ENCODE measurements around the gene RTL10. TPM values are rescaled to one million over a fixed set of nuclear protein-coding genes. Genes with fewer than 3 reads are reported as not detected.
"Not testable (repeated sequence)": the region's sequence is repeated elsewhere in the genome, so short reads cannot be mapped to it uniquely, and the experiment has no call there.

RTL10 gene
- total RNA-seq, 1 donor from 2014 or later = 16.7 TPM

DNA sequence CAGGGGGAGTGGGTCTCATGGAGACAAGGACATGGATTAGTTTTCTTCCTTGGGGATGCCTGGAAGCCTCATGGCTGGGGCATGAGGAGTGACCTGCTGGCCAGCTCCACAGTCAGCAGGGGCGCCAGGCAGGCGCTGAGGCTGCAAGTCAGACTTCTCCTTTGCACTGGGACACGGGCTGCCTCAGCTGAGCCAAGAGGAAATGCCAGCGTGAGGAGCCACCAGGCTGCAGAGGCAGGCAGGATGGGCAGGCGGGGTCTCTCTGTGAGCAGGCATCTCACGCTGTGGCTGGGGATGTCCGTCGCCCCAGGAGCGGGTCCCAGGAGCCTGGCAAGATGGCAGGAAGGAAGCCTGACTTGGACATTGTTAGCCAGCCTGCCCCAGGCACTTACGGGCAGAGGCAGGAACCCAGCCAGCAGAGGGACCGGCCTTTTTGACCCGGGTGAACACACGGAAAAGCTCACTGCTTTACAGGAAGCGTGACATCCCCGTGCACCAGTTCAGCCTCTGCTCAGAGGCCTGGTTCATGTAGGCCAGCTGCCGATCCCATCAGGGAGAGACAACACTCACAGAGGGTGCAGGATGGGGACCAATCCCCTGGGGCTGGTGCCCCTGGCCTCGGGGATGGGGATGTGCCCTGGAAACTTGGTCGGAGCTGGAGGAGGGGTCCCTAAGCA, 10.2 kb downstream of the RTL10 start:
- intact Hi-C loops (cut with micrococcal nuclease) = no loop called here

DNA sequence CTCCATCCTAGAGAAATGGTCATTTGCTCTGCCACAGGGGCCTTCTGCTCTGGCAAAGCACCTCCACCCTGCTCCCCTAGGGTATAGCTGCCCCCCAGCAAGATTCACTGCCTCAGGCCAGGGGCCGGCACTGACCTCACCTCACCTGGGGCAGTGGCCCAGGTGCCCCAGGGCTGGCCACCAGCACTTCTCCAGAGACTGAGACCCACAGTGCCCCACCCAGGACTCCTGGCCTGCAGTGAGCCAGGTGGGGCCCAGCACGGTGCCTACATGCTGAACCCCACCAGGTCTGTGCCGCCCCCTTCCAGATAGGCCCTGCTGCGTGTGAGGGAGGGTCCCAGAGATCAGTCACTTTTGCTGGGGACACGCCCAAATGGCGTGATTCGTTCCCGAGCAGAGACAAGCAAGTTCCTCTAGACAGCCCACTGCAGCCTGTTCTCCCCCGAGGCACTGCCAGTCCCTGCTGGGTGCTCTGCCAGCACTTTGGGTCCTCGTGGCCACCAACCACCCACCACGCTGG, 10.8 kb downstream of the RTL10 start:
- intact Hi-C loops (cut with micrococcal nuclease) = no loop called here

DNA sequence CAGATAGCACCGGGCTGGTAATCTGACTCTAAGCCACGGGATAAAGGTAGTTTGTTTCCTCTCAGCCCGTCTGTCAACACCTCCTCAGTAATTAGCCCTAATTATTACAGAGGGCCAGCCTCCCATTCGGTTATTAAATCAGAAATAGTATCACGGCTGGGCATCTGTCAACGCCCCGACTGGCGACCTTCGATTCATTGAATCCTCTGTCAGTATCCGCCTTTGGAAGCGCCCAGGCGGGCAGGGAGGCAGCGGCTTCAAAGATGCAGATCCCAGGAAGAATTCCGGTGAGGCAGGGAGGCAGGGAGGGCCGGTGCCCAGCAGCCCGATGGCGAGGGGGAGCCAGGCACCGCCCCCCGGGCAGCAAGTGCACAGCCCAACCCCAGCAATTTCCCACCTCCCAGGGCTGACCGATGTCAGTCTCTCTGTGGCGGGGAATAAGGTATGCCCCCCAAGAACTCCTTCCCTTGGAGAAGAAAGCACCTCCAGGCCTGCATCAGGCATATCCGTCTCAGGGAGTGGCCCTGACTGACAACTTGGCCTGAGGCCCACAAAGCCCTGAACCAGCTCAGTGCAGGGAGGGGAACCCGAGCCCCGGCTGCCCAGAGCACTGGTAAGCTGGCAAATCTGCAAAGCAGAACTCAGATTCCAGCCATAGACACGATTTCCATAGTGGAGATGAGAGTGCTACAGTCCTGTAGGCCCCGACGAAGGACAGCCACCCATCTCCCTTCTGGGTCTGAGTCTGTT, 11.4 kb downstream of the RTL10 start:
- intact Hi-C loops (cut with micrococcal nuclease) = no loop called here

DNA sequence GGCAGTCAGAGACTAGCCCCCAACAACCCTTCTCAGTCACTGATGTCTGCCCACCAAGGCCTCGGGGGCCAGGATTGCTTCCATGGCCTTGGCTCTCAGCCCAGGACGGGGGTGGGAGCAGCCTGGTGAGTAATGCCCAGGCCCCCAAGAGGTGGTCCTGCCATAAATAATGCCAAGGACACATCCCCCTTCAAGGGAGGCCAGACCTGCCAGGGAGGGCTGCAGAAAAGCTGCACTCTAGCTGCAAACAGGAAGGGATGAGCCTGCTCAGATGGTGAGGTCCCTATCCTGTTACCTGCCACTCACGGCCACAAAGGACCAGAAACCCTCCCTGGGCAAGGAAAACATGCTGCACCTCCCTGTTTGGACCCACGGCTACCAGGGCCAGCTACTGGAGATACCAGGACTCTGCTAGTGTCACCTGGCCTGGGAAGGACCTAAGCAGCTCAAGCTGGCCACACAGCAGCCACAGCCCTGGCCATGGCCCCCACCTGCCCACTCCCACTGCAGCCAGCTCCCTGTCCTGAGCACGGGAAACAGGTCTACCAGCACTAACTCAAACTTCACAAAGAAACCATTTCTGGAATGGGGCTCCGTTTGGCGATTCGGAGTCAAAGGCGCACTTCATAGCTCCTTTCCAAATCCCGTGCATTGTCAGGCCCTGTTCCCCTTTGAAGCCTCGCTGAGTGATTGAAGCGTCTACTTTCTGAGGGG, 12.1 kb downstream of the RTL10 start:
- intact Hi-C loops (cut with micrococcal nuclease) = no loop called here

DNA sequence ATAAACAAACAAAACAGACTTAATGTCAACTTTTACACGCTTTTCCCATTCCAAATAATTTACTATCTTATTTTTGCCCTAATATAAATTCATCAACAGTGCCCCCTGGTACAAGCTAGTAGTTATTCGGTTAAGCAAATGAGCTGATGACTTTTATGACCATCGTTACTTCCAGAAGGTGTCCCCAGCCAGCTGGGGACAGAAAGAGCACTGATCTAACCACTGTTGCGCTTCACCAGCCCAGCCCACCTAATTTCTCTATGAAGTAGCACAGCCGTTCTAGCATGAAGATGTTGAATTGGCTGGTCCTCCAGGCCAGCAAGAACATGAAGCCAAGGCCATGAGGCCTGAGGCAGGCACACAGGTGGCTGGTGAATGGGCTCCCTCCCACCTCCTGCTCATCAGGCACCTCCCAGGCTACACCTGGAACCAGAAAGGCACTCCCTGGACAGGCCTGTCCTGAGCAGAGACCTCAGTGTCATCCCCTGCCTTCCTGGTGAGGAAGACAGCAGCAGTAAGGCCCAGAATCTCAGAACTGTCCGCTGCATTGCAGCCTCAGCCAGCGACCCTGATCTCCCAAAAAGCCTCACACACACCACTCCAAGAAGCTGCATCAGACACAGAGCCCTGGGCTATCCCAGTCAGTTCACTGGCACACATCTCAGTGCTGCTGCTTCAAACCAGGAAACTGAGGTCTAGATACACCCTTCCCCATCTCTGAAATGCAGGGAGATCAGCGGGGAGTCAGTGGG, 12.9 kb downstream of the RTL10 start:
- intact Hi-C loops (cut with micrococcal nuclease) = no loop called here

DNA sequence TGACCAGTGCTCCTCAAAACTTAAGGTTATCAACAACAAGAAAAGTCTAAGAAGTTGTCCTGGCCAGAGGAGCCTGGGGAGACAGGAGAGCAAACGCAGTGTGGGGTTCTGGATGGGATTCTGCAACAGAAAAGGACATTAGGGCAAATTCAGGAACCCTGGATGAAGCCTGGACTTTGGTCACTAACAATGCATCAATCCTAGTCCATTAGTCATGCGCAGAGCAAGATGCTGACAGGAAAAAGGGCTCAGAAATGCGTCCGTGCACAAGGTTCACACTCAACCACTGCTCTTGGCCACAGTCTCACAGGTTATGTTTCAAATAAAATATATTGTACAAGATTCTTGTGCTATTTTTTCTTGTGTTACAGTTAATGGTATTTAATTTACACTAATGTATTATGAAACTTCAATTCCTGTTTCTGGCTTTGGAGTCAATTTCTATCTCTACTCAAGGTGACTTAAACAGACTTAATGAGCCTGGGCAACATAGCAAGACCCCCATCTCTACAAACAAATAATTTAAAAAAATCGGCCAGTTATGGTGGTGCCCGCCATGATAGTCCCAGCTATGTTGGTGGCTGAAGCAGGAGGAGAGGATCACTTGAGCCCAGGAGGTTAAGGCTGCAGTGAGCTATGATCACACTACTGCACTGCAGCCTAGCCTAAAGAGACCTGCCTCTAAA, 13.6 kb downstream of the RTL10 start:
- intact Hi-C loops (cut with micrococcal nuclease) = no loop called here

DNA sequence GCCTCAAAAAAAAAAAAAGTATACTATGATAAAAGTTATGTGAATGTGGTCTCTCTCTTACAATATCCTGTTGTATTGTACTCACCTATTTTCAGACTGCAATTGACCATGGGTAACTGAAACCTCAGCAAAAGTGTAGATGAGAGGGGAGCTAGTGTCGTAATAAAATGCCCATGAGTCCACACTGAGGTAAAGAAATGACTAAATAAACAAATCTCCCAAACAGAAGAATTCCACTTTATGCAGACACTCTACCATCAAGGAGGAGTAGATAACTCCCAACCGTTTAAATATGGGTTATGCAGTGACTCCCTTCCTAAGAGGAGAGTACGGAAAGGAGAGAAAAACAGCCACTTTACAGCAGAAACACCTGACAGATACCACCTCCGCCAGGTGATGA, 14.6 kb downstream of the RTL10 start:
- intact Hi-C loops (cut with micrococcal nuclease) = no loop called here

DNA sequence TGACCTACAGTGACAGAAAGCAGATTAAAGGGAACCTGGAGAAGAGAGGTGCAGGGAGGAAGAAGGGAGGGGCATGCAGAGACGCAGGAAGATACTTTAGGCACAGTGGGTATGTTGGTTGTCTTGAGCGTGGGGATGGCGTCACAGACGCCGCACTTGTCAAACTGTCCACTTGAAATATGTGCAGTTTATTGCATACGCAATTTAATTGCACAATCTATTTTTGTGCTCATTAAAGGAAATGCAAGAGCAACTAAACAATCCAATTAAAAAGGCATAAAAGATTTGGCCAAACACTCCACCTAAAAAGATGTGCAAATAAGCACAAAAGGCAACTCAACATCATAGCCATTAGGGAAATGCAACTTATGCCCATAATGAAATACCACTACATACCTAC, 16.8 kb downstream of the RTL10 start:
- intact Hi-C loops (cut with micrococcal nuclease) = no loop called here

DNA sequence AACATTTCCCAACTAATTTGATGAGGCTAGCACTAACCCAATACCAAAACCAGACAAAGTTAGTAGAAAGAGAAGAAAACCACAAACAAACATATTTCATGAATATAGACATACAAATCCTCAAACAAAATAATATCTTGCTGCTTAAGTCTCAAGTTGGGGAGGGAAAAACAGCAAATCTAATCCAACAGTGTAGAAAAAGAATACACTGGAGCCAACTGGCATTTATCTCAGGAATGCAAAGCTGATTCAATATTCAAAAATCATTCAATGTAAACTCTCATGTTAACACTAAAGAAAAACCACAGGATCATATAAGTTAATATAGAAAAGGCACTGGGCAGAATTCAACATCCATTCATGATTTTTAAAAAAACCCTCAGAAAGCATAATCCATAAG, 18.2 kb downstream of the RTL10 start:
- intact Hi-C loops (cut with micrococcal nuclease) = no loop called here

DNA sequence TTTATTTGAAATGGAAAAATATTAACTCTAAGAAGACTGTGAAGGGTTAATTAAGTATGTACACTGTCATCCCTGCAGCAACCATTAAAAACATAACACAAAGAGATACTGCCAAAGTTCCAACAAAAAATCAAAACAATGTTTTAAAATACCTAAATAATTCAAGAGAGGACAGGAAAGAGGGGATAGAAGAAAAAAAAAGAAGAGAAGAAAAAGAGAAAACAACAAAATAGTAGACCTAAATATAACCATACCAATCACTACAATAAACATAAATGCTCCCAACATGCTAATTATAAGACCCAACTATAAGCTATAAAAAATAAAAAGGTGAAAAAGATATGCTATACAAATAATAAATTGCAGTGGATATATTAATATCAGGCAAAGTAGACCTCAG, 20.1 kb downstream of the RTL10 start:
- intact Hi-C loops (cut with micrococcal nuclease) = no loop called here

DNA sequence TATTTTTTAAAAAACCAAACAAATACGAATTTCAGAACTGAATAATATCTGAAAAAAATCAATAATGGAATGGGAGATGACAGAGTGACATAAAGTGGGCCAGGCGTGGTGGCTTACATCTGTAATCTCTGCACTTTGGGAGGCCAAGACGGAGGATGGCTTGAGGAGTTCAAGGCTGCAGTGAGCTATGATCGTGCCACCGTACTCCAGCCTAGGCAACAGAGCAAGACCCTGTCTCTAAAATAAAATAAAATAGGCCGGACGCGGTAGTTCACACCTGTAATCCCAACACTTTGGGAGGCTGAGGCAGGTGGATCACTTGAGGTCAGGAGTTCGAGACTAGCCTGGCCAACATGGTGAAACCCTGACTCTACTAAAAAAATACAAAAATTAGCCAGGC, 21.3 kb downstream of the RTL10 start:
- intact Hi-C loops (cut with micrococcal nuclease) = not testable (repeated sequence)

DNA sequence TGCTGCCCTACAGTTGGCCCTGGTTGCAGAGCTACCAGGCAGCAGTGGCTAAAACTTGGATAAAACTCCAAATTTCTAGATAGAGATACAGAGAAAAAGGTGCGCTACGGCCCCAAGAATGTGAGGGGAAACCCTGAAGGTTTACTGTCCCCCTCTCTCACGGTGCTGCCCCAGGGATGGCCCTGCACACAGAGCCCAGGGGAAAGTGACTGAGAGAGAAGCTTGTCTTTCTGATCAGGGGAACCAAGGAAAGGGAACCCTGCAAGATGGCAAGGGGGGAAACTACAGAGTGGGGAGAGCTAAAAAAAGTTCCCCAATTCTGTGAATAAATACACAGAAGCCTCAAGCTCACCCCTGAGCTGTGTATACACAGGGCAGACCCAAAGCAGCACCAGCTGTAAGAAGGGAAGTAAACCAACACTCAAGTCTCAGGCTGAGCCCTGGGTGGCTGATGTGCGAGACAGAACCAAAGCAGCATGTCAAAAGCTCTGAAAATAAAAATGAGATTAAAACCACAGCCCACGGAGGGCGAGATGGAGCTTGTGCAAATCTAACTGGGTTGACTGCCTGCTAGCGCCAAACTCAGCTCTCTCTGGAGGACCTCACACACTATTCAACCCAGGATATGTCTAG, 22.1 kb downstream of the RTL10 start:
- intact Hi-C loops (cut with micrococcal nuclease) = no loop called here

DNA sequence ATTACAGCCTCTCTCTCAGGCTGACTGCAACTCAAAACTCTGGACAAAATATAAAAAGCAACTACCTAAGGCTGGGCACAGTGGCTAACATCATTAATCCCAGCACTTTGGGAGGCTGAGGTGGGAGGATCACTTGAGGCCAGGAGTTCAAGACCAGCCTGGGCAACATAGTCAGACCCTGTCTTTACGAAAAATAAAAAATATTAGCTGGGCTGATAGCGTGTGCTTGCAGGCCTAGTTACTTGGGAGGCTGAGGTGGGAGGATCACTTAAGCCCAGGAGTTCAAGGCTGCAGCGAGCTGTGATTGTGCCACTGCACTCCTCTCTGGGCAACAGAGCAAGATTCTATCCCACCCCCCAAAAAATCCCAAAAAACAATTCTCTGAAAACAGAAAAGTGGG, 22.7 kb downstream of the RTL10 start:
- intact Hi-C loops (cut with micrococcal nuclease) = loop anchor here (1.0 kb wide), 1 partner anchor 42 kb away; no protein-coding TSS in a partner anchor

DNA sequence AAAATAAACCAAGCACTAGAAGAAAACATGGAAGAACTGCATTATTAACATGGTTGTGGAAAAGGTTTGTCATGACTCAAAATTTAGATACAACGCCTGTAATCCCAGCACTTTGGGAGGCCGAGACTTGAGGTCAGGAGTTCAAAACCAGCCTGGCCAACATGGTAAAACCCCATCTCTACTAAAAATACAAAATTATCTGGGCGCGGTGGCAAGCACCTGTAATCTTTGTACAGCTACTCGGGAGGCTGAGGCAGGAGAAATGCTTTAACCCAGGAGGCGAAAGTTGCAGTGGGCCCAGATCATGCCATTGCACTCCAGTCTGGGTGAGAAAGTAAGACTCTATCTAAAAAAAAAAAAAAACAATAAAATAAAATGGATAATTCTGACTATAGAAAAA, 23.7 kb downstream of the RTL10 start:
- intact Hi-C loops (cut with micrococcal nuclease) = loop anchor here (1.0 kb wide), 1 partner anchor 41 kb away; no protein-coding TSS in a partner anchor

DNA sequence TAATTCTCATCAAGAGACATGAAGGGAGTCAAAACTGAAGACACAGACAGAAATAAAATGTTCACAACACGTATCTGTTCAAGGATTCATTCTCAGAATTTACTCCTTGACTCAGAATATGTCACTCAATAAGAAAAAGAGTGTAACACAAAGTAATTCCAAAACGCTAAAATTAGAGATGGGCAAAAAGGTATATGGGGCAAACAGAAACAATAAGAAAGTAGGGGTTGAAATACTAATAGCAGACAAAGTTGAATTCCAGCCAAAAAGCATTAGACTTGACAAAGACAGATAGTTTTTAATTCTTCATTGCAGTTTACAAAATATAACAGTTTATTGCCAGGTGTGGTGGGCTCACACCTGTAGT, 26.7 kb downstream of the RTL10 start:
- intact Hi-C loops (cut with micrococcal nuclease) = no loop called here

DNA sequence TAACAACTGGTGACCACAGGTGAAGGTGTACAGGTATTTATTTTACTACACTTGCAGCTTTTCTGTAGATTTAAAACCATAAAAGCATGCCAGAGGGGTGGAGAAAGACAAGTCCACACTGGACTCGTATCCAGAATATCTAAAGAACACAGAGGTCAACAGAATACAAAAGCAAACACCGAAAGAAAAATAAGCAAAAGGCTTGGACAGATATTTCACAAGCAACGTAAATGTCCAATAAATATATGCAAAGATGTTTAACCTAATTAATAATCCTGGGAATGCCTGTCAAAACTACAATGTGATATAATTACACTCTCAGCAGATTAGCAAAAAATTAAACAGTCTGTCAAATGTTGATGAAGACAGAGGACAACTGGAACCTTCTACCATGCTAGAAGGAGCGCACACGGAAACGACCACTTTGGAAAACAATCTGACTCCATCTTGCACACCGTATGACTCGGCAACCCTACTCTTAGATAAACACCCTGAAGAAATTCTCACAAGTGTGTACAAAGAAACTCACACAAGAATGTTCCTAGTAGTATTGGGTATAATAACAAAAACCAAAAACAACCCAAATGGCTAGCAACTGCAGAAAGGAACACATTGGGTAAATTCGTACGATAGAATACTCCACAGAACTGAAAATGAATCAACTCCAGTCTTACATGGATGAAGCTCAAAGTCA, 27.2 kb downstream of the RTL10 start:
- intact Hi-C loops (cut with micrococcal nuclease) = no loop called here

DNA sequence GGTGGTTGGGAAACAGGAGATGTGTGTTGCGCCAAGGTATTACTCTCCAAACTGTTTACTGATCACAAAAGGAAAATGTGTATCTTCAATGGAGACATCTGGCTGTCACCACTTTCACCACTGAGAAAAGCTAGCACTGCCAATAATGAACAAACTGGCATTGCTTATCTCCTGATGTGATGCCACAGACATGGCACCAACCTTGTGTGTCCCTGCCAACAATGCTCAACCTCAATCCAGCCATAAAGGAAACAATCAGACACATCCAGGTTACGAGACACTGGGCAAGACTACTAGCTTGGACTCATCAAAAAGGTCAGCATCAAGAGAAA, 28.1 kb downstream of the RTL10 start:
- intact Hi-C loops (cut with micrococcal nuclease) = no loop called here

DNA sequence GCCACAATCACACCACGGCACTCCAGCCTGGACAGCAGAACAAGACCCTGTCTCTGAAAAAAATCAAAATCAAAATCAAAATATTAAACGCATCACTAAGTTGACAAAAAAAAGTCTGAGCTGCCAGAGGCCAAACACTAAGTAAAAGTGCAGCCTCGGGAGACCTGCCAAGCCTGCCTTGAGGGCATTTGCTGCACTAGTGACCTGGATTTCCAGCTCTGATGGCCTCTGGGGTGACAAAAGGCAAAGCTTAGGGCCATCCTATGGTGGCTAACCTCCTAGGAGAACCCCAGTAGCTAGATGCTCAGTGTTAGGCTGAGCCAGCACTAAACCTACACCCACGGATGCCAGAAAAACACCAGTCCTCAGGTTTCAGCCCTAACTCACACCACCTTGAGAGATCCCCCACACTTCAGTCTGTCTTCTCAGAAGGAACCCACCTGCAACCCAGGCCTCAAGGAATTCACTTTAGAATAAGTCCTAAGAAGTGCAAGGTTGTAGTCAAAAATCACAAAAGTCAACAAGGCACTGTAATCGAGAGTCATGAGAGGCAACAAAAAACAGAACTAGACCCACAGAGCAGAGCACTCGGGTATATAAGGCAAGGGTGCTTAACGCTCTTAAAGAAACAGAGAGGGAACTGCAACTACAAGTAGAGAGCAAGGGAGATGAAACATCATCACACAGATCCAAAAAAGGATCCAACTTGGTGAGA, 28.6 kb downstream of the RTL10 start:
- intact Hi-C loops (cut with micrococcal nuclease) = no loop called here

DNA sequence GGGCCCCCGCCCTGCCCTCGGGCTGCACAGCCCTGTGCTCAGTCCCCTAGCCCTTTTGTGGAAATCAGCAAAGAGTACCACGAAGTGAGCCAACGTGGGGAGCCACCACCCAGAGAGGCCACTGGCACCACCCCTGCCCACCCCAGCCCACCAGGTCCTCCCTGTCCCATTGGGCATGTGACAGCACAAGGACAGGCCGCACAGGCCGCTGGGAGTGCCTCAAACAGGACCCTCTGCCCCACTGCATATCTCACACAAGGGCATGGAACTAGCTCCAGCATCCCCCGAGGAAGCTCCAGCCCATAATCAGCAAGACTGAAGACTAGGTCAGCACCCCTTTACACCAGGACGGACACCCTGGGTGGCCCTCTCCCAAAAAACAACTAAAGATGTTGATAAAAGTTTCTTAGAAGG, 29.7 kb downstream of the RTL10 start:
- intact Hi-C loops (cut with micrococcal nuclease) = no loop called here
